ENCODE results near the gene LTO1.

The LTO1 gene, protein sequence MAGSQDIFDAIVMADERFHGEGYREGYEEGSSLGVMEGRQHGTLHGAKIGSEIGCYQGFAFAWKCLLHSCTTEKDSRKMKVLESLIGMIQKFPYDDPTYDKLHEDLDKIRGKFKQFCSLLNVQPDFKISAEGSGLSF

DNA sequence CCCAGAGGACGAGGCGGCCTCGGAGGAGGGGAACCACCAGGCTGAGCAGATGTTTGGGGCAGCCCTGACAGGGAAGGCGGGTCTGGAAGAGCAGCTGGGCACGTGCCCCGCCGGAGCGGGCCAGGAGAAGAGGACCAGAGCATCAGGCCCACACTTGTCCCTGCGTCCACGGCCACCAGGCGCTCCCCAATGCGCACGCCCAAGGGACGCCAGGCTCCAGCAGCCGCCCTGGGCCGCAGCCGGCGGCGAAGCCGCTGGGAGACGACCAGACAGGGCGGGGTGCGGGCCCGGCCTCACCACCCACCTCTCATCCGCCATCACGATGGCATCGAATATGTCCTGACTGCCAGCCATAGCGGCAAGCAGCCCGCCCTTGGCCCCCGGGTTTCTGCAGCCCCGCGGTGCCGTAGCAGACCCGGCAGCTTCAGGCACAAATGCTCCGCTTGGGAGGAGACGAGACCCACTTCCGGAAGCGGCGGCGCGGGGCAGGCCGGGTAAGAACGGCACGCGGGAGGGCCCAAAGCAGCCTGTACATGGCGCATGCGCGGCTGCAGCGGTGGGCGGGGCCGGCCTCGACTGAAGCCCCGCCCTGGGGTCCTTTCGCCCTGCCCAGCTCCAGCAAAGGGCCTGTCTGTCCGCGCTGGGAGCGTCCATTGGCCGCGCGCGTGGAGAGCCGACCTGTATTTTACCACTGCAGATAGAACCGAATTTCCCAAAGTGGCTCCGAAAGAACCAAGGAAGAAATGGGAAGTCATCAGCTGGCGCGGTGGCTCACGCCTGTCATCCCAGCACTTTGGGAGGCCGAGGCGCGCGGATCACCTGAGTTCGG is at the start of gene LTO1:
Gene LTO1 (minus strand): TSS at position 468 of the 829 bp plus-strand sequence. CDS start 114 bp downstream, at position 354.
- peak; percentile 97 for DNase-seq

DNA sequence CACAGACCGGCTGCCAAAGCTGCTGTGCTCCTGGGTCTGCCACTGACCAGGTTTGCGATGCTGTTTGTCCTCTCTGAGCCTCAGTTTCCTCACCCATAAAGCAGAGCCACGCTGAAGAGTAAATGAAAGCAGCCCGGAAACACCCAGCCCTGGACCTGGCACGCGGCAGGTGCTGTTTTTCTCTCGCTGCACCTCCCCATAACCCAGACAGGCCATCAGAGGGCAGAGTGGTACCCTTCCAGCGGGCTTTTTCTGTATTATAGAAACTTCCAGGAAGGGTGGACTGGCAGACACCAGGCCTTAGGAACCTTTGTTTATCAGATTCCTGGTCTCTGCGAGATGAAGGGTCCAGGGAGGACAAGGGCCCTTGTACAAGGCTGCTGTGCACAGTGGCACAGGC is 46.6 kb upstream of the LTO1 start:
- peak; percentile 8 for DNase-seq

GRCh38 chr11:69721106-69721505 is 46.0 kb upstream of the LTO1 start:
- no peak for DNase-seq

- no peak for DNase-seq
These were observed 43.8 kb upstream of the LTO1 start for GRCh38 chr11:69718912-69719311.

GRCh38 chr11:69718147-69718546 is 43.0 kb upstream of the LTO1 start:
- DNase-seq, result peak; percentile 39

DNA sequence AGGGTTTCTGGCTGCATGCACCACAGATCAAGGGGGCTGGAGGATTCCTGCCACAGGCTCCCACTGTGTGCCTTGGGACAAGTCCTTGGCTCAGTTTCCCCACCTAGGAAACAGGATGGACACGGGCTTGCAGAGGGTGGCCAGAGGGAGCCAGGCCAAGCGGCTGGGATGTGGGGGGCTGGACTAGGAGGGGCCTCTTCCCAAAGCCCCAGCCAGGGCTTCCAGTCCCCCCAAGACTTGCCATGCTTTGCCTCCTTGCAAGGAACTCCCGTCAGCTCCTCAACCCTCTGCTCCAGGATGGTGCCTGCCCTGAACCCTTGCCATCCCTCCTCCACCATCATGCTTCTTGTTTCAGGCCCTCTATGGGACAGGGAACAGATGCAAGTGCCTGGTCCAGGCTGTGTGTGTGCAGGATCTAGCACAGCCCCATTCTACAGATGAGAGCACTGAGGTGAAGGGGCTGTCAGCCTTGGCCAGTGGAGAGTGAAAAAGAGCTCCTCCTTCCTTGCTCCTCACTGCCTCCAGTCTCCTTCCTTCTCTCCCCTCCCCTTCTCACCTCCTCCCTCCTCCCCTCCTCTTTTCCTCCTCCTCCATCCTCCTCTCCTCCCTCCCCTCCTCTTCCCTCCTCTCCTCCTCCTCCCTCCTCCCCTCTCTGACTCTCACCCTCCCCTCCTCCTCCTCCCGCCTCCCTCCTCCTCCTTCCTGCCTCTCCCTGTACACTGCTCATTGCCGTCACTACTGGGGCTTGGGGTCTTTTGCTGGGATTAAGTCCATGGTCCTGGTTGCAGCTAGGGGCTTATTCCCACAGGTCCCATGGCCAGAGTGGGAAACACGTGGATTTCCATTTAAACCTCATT is 42.0 kb upstream of the LTO1 start:
- DNase-seq, result no peak

- DNase-seq, result no peak
These were observed 40.9 kb upstream of the LTO1 start for GRCh38 chr11:69716099-69716498.

- no peak for DNase-seq
These were observed 40.3 kb upstream of the LTO1 start for GRCh38 chr11:69715446-69715845.

DNA sequence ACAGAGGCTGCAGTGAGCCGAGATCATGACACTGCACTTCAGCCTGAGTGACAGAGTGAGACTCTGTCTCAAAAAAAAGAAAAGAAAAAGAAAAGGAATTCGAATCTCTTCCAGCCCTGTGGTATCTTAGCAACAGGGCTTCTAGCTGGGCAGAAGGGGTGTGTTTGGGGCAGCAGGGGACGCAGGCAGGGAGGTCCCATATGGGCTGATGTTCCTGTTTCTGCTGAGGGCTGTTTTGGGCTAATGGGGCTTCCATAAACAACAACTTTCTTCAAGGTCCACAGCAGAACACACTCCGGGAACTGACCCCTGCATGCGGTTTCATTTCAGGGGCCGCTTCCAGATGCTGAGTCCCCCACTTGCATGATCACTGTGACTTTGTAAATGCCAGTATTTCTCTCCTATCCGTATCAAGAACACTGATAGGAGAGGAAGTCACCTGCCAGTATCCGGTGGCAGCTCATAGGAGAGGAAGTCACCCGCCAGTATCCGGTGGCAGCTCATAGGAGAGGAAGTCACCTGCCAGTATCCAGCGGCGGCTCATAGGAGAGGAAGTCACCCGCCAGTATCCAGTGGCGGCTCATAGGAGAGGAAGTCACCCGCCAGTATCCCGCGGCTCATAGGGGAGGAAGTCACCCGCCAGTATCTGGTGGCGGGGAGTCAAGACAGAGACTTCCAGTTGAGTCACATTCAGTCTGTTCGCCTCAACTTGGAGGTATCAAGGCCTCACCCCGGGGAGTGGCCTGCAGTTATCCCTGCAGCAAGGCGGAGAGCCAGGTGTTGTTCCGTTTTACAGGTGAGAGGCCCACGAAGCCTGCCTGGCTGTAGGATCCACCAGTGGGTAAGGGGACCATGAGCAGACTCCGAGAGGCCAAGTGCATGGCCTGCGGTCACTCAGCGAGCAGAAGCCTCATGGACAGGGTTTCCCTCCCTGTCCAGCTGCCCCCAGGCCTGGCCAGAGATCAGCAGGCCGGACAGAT is 37.0 kb upstream of the LTO1 start:
- DNase-seq, result peak; percentile 14

DNA sequence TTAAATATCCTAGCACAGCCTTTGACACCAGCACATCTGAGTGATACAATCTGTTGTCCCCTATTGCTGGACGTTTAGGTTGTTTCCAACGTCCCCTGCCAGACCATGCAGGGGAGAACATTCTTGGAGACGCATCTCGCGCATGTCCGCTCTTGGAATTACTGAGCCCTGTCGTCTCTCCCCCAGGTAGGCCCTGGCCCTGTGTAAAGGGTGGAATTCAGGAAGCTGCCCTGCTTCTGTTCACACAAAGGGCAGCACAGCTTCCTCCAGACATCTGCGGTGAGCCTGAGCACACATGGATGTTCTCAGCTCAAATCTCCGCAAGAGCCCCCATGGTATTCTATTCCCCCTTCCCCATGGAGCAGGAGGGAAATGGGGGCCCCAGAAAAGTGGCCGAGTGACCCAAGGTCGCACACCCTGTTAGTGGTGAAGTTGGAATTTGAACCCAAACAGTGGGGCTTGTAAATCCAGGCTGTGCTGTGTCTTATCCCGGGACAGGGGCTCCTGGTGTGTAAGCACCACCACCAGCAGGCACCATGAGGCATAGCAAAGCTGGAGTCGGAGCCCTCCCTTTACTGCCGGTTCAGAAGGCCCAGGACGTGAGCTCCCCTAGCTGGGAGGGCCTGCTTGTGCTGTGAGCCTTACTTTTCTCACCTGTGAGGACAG is 33.7 kb upstream of the LTO1 start:
- no peak for DNase-seq

- DNase-seq, result no peak
These were observed 32.0 kb upstream of the LTO1 start for GRCh38 chr11:69707176-69707575.

DNA sequence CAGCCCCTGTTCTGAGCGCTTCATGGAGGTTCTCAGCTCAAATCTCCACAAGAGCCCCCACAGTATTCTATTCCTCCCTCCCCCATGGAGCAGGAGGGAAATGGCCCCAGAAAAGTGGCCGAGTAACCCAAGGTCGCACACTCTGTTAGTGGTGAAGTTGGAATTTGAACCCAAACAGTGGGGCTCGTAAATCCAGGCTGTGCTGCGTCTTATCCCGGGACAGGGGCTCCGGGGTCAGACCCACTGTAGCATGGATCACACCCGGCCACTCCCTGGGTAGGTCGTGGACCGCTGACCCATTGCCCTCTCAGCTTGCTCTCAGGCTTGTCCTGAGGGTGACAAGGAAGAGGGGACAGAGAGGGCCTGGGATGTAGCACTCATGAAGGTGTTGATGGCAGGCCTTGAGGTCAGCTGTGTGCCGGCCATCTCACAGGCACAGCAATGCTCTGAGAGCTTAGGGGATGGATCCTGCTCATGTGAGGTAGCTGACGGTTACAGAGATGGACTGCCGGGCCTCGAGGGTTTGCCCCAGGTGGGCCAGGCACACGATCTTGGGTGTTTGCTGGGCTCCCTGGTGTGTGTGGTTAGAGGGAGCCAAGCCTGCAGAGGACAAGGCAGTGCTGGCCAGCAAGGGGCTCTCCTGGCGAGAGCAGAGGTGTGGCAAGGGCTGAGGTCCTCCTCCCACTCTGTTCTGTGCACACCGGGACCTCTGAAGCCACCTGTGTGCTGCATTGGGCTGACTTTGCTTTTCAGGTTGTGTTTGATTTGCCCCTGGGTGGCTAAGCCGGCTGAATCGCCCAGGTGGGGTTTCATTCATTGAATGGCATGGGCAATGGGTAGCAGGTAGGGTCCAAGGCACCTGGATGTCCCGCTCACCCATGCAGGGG is 31.0 kb upstream of the LTO1 start:
- DNase-seq, result no peak

GRCh38 chr11:69705351-69705811 is 30.2 kb upstream of the LTO1 start:
- DNase-seq, result no peak

GRCh38 chr11:69704508-69705253 is 29.5 kb upstream of the LTO1 start:
- peak; percentile 11 for DNase-seq

GRCh38 chr11:69703768-69704507 is 28.8 kb upstream of the LTO1 start, which contains the start of gene FGF19:
FGF19 (minus strand) TSS chr11:69704022; CDS start chr11:69703876, 146 bp downstream.
- no peak for DNase-seq

DNA sequence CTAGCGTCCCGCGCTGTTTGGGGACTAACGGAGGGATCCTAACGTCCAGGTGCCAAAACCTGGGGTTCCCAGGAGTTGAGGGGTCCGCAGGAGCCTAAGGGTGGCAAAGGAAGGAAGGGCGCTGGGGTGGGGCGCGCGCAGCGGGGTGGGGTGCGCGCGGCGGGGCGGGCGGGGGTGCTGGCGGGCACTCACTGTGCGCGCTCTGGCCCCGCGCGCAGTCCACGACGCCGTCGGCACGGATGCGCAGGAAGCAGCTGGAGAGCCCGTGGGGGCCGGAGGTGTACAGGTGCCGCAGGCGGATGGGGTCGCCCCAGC is 28.3 kb upstream of the LTO1 start:
- no peak for DNase-seq

- no peak for DNase-seq
These were observed 27.8 kb upstream of the LTO1 start for GRCh38 chr11:69702769-69703452.

- no peak for DNase-seq
These were observed 27.1 kb upstream of the LTO1 start for GRCh38 chr11:69702239-69702691.
